Measurements from ENCODE around the gene KRTAP4-11.

GRCh38 chr17:41140360-41141131 is 22.4 kb upstream of the KRTAP4-11 start, which contains the start of gene KRTAP4-6:
- TF ChIP-seq CTCF (IDR thresholded peaks at IDR 0.05; ENCODE audit: low read depth, low read length) = no peak
- no peak for TF ChIP-seq EZH2phosphoT487 (IDR thresholded peaks at IDR 0.05; ENCODE audit: low read depth)
